Duodenal mucosa (tissue), 2 donors: Measurements from ENCODE around the gene WNT9A.

Experiments used
- H3K27ac ChIP-seq: one replicate; pipeline ENCODE4 v1.7.0; 2013; ENCODE audit warnings: low read depth, low read length
- H3K27me3 ChIP-seq, 2 donors: one replicate each; pipeline ENCODE4 v1.7.0; 2013; ENCODE audit warnings: low read length in 2 of 2, control low read depth in 1 of 2; ENCODE audit not compliant: insufficient read depth in 2 of 2, control insufficient read depth in 1 of 2
- H3K36me3 ChIP-seq, 2 donors: one replicate each; pipeline ENCODE4 v1.7.0; 2013; ENCODE audit warnings: low read length in 2 of 2, control low read depth in 1 of 2; ENCODE audit not compliant: insufficient read depth in 2 of 2, control insufficient read depth in 1 of 2
- H3K4me1 ChIP-seq, 2 donors: one replicate each; pipeline ENCODE4 v1.7.0; 2013; ENCODE audit warnings: low read length in 2 of 2, control low read depth in 1 of 2; ENCODE audit not compliant: insufficient read depth in 2 of 2, control insufficient read depth in 1 of 2
- H3K4me3 ChIP-seq, 2 donors: one replicate each; pipeline ENCODE4 v1.7.0; 2013; ENCODE audit warnings: low read length in 2 of 2, low read depth in 1 of 2
- H3K9ac ChIP-seq, 2 donors: one replicate each; pipeline ENCODE4 v1.7.0; 2013; ENCODE audit warnings: low read length in 2 of 2, low read depth in 1 of 2
- H3K9me3 ChIP-seq, 2 donors: one replicate each; pipeline ENCODE4 v1.7.0; 2013; ENCODE audit warnings: low read length in 2 of 2, control low read depth in 1 of 2; ENCODE audit not compliant: control insufficient read depth in 1 of 2

Gene WNT9A

GRCh38 chr1:227889047-227889862 lies 58.5 kb downstream of the WNT9A start:
- H3K27me3 ChIP-seq = no peaks in the 10 kb centered on the region
- no peaks in the 10 kb centered on the region for H3K9me3 ChIP-seq
- H3K9ac ChIP-seq = no peak overlapping the region
- H3K4me3 ChIP-seq = no peak overlapping the region
- no peaks in the 10 kb centered on the region for H3K36me3 ChIP-seq
- peaks cover 0 to 8% of the 10 kb centered on the region in 2 donors for H3K4me1 ChIP-seq
- H3K27ac ChIP-seq = no peak overlapping the region

DNA sequence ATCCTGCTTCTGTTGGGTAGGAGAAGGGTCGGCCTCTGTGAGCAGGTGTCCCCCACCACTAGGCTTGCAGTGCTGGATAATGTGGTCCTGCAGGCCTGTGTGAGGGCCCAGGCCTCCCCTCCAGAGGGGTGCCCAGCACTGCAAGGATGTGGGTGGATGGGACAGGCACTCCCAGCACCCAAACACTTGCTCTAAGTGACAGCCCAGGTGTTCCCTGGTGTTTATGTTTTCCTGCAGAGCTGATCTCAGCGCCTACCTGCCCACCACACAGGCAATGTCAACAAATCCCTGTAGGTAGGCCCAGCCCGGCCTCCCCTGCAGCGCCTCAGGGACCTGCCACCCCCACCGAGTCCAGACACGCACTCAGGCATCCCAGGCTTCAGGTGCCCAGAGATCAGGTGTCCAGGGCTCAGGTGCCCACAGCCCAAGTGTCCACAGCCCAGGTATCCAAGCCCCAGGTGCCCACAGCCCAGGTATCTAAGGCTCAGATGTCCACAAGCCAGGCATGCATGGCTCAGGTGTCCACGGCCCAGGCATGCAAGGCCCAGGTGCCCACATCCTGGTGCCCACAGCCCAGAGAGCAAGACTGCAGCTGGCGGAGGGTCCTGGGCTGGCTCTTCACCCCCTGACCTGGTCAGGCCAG lies 59.2 kb downstream of the WNT9A start:
- no peaks in the 10 kb centered on the region for H3K36me3 ChIP-seq
- no peak overlapping the region for H3K4me3 ChIP-seq
- no peak overlapping the region for H3K9ac ChIP-seq
- no peaks in the 10 kb centered on the region for H3K27me3 ChIP-seq
- no peak overlapping the region for H3K27ac ChIP-seq
- H3K9me3 ChIP-seq = no peaks in the 10 kb centered on the region
- H3K4me1 ChIP-seq = peaks cover 0 to 8% of the 10 kb centered on the region in 2 donors

- H3K4me3 ChIP-seq = peak overlapping the region; percentile 36 to 65
- H3K4me1 ChIP-seq = peaks cover 0 to 8% of the 10 kb centered on the region in 2 donors
- no peak overlapping the region for H3K9ac ChIP-seq
- H3K27me3 ChIP-seq = no peaks in the 10 kb centered on the region
- peak overlapping the region; percentile 66 for H3K27ac ChIP-seq
- no peaks in the 10 kb centered on the region for H3K36me3 ChIP-seq
- H3K9me3 ChIP-seq = no peaks in the 10 kb centered on the region
Observed at GRCh38 chr1:227887697-227888403, 59.9 kb downstream of the WNT9A start.

- Histone ChIP-seq H3K4me1 (peaks cover 0 to 8% of the 10 kb centered on the region in 2 donors), H3K27me3 (no peaks in the 10 kb centered on the region), H3K27ac (peak overlapping the region; percentile 66), H3K4me3 (peak overlapping the region; percentile 36 to 65), H3K9me3 (no peaks in the 10 kb centered on the region), H3K9ac (peak overlapping the region in 1 of 2 donors; percentile 59), H3K36me3 (no peaks in the 10 kb centered on the region)
Observed at GRCh38 chr1:227886993-227887696, 60.6 kb downstream of the WNT9A start.

DNA sequence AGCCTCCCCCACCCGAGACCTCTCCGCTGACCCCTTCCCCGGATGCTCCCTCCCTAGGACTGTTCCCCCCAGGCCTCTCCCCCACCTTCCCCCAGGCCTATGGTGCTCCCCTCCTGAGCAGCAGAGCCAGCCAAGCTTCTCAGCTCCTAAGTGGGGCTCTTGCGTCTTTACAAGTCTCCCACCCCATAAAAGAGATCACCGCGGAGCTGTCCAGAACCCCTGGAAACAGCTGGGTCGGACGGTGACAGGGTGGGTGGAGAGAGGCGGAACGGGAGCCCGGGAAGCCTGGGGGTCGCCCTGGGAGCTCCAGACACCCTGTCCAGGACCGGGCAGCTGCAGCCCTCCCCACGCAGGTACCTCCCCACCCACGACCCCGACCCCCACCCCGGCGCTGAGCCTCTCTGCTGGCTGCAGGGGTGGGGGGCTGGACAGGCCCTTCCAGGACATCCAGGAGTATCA lies 61.2 kb downstream of the WNT9A start:
- H3K9ac ChIP-seq = peak overlapping the region in 1 of 2 donors; percentile 59
- H3K27ac ChIP-seq = peak overlapping the region; percentile 66
- H3K36me3 ChIP-seq = no peaks in the 10 kb centered on the region
- H3K4me1 ChIP-seq = peaks cover 0 to 8% of the 10 kb centered on the region in 2 donors
- H3K27me3 ChIP-seq = no peaks in the 10 kb centered on the region
- H3K4me3 ChIP-seq = no peak overlapping the region
- no peaks in the 10 kb centered on the region for H3K9me3 ChIP-seq

- Histone ChIP-seq H3K9ac (no peak overlapping the region), H3K4me3 (no peak overlapping the region), H3K4me1 (peaks cover 0 to 8% of the 10 kb centered on the region in 2 donors), H3K27me3 (no peaks in the 10 kb centered on the region), H3K9me3 (no peaks in the 10 kb centered on the region), H3K36me3 (no peaks in the 10 kb centered on the region), H3K27ac (no peak overlapping the region)
Observed at GRCh38 chr1:227885648-227886502, 61.9 kb downstream of the WNT9A start.

GRCh38 chr1:227885135-227885647 lies 62.5 kb downstream of the WNT9A start:
- Histone ChIP-seq H3K4me1 (peaks cover 0 to 8% of the 10 kb centered on the region in 2 donors), H3K27ac (no peak overlapping the region), H3K27me3 (peaks cover 0 to 6% of the 10 kb centered on the region in 2 donors), H3K9me3 (no peaks in the 10 kb centered on the region), H3K9ac (no peak overlapping the region), H3K36me3 (no peaks in the 10 kb centered on the region), H3K4me3 (no peak overlapping the region)

DNA sequence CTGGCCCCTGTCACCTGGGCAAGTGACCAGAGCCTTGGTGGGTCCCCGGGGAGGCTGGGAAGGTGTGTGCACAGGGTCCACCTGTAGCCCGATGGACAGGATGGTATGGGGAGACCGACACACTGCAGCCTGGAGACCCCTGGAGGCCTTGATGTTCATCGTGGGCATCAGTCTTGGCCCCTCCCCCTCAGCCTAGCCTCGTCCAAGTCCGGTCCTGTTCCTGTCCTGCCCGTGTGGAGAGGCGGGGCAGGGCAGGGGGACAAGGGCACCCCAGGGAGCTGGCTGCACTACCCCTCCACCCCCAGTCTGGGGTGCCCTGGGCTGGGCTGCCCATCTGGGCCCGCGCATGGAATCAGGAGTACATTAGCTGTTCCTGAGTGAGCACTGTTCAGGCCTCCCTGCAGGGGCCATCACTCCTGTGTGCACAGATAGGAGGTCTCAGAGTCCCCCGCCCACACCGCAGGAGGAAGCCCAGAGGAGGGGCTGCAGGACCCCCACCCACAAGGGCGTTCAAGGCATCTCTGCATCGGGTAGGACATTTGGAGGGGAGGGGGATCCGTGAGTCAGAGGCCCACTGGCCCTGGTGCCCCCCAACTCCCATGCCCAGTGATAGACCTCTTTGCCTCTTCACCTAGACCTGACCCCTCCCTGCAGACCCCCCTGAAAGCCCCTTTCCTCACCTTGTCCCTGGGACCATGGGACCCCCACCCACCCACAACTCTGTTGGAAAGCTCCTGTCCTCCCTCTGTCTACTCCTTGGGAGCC lies 63.2 kb downstream of the WNT9A start:
- Histone ChIP-seq H3K4me3 (no peak overlapping the region), H3K27ac (no peak overlapping the region), H3K36me3 (no peaks in the 10 kb centered on the region)

More for the DNA sequence above, 63.2 kb downstream of the WNT9A start:
- no peak overlapping the region for H3K9ac ChIP-seq
- H3K4me1 ChIP-seq = peaks cover 0 to 8% of the 10 kb centered on the region in 2 donors
- H3K9me3 ChIP-seq = no peaks in the 10 kb centered on the region
- H3K27me3 ChIP-seq = peaks cover 0 to 6% of the 10 kb centered on the region in 2 donors
